GM21390 (cell line): ENCODE data around the gene AKAP17A.
"Not testable (repeated sequence)": the region's sequence is repeated elsewhere in the genome, so short reads cannot be mapped to it uniquely, and the experiment has no call there.

Source experiments
- ATAC-seq: cut with Tn5 transposase; IDR thresholded peaks from one replicate; pipeline ENCODE4 v1.9.1; 2021; ENCODE audit not compliant: unreplicated experiment

AKAP17A gene

GRCh38 chrX:1601768-1602085, 10.3 kb downstream of the AKAP17A start:
- no peak for ATAC-seq

DNA sequence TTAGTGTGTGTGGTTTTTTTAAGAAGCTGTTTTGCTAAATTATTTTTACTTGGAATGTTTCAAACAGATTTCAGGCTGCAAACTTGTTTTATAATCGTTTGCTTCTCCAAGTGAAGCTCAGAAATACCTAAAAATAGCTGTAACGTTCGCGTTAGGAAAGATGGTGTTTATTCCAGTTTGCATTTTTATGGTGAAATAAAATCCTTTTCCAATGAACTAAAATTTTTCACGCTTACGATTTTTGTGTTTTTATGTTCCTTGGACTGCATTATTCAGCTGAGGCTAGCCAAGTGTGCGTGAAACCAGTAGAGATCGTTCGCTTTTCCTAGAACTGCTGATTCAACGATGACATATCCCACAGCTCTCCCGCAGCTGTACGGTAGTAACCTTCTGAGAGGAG, 10.9 kb downstream of the AKAP17A start:
- no peak for ATAC-seq

DNA sequence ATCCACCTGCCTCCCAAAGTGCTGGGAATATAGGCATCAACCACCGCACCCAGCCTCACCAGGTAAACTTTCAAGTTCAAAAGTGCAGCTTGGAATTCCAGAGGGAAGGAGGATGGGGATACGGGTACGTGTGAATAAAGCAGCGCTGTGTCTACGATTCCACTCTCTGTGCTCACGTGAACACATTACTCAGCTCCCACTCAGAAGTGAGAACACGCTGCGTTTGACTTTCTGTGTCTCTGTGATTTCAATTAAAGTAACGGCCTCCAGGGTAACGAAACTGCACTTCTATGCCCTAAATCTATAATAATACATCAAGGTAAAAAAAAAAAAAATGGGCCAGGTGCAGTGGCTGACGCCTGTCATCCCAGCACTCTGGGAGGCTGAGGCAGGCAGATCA, 15.1 kb downstream of the AKAP17A start:
- no peak for ATAC-seq

DNA sequence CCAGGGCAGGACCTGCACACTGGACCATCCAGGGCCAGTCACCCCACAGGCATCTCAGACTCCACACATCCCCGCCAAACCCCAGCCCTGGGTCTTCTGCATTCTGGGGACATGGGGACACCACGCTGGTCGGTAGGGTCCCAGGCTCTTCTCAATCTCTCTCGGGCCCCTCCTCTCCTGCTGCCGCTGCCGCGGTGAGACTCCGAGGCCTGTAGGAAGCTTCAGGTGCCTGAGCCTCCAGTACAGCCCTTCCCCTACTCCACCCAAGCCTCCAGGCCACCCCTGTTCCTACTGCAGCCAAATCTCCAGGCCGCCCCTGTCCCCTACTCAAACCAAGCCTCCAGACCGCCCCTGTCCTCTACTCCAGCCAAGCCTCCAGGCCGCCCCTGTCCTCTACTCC, 17.9 kb downstream of the AKAP17A start:
- ATAC-seq = no peak

DNA sequence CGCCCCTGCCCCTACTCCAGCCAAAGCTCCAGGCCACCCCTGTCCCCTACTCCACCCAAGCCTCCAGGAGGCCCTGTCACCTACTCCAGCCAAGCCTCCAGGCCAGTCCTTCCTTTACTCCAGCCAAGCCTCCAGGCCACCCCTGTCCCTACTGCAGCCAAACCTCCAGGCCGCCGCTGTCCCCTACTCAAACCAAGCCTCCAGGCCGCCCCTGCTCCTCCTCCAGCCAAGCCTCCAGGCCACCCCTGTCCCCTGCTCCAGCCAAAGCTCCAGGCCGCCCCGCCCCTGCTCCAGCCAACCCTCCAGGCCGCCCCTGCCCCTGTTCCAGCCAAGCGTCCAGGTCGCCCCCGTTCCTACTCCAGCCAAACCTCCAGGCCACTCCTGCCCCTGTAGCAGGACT, 18.4 kb downstream of the AKAP17A start:
- ATAC-seq = no peak

- peak; percentile 51 for ATAC-seq
These were observed 18.8 kb downstream of the AKAP17A start for GRCh38 chrX:1610166-1610565.

DNA sequence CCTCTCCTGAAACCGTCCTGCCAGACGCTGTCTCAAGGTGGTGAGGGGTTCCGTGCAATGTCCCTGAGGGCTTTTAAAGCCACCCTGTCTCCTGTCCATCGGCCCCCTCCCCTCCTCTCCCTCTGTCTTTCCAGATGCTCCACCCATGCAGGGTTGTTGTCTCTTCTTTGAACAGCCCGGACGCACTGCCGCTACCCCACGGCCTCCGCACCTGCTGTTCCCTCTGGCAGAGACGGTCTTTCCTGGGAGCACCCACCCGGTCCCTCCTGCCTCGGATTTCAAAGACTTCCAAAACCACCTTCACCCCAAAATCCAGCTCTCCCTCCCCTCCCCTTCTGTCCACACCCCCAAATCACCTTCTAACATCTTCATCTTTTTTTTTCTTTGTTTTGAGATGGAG, 19.3 kb downstream of the AKAP17A start:
- ATAC-seq = no peak

- no peak for ATAC-seq
These were observed 21.4 kb downstream of the AKAP17A start for GRCh38 chrX:1612641-1613286.

- no peak for ATAC-seq
These were observed 23.5 kb downstream of the AKAP17A start, which contains the start of gene ASMT for GRCh38 chrX:1614927-1615326. Gene ASMT (plus strand): TSS chrX:1615059. CDS start chrX:1615200, 141 bp downstream.

- ATAC-seq = no peak
These were observed 27.3 kb downstream of the AKAP17A start for GRCh38 chrX:1618689-1619088.

GRCh38 chrX:1623691-1624090, 32.3 kb downstream of the AKAP17A start:
- ATAC-seq = no peak

DNA sequence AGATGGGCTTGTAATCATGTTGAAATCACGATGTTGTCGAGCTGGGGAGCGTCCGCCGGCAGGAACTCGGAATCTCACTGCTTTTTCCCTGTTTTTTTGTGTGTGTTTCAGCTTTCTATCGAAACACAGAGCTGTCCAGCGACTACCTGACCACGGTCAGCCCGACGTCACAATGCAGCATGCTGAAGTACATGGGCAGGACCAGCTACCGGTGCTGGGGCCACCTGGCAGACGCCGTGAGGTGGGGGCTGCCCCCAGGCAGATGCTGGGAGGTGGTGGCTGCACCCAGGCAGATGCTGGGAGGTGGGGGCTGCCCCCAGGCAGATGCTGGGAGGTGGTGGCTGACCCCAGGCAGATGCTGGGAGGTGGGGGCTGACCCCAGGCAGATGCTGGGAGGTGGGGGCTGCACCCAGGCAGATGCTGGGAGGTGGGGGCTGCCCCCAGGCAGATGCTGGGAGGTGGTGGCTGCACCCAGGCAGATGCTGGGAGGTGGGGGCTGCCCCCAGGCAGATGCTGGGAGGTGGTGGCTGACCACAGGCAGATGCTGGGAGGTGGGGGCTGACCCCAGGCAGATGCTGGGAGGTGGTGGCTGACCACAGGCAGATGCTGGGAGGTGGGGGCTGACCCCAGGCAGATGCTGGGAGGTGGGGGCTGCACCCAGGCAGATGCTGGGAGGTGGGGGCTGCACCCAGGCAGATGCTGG, 32.9 kb downstream of the AKAP17A start:
- ATAC-seq = not testable (repeated sequence)

- not testable (repeated sequence) for ATAC-seq
These were observed 33.4 kb downstream of the AKAP17A start for GRCh38 chrX:1624861-1625215.

GRCh38 chrX:1629244-1629643, 37.8 kb downstream of the AKAP17A start:
- ATAC-seq = no peak

GRCh38 chrX:1646009-1646408, 54.6 kb downstream of the AKAP17A start:
- no peak for ATAC-seq

- ATAC-seq = no peak
These were observed 58.2 kb downstream of the AKAP17A start for GRCh38 chrX:1649621-1650020.
